ENCODE measurements around the gene MEOX1. TPM values are rescaled to one million over a fixed set of nuclear protein-coding genes. Genes with fewer than 3 reads are reported as not detected.

Gene MEOX1
- total RNA-seq, 1 experiment from 2014 or later: 0.21 TPM

- H3K36me3 ChIP-seq (ENCODE audit: control insufficient read depth, insufficient read depth, low read length): no peaks in the 10 kb centered on the region
- in situ Hi-C loops (cut with HindIII; ENCODE audit: low pct_unique_long_range_greater_than_20kb, low sequenced_read_pairs): no loop called here
- ATAC-seq (no peak), DNase-seq (ENCODE audit: low read depth, low spot score) (no peak)
- H3K27ac ChIP-seq (ENCODE audit: low read length): no peak overlapping the region
- H3K9me3 ChIP-seq (ENCODE audit: control insufficient read depth, insufficient read depth, low read depth, low read length): no peaks in the 10 kb centered on the region
- TF ChIP-seq CTCF (IDR thresholded peaks at IDR 0.05): no peak
- no peak for TF ChIP-seq TCF7L2 (IDR thresholded peaks at IDR 0.05; ENCODE audit: low read depth, low read length)
- no peak for TF ChIP-seq POLR2AphosphoS5 (IDR thresholded peaks at IDR 0.05; ENCODE audit: low read depth, low read length)
- TF ChIP-seq SIN3A (IDR thresholded peaks at IDR 0.05; ENCODE audit: borderline replicate concordance, insufficient read depth, low read depth, low read length): no peak
- no peak for TF ChIP-seq REST (IDR thresholded peaks at IDR 0.05; ENCODE audit: insufficient read depth in 1 of 2, low read depth in 2 of 2, low read length in 1 of 2)
- H3K4me1 ChIP-seq (ENCODE audit: control insufficient read depth, insufficient read depth, low read length): no peaks in the 10 kb centered on the region
- intact Hi-C loops (cut with micrococcal nuclease; ENCODE audit: unreplicated experiment): loop anchor here (5.0 kb wide), 1 partner anchor 41 kb away; no protein-coding TSS in a partner anchor
- no TSS peak for BruUV-seq (replicated peaks)
- ChIA-PET POLR2A (no interaction called here), CTCF (no interaction called here)
- no peak overlapping the region for H3K4me3 ChIP-seq (ENCODE audit: low read depth in 2 of 2, low read length in 2 of 2)
- no peaks in the 10 kb centered on the region for H3K27me3 ChIP-seq (ENCODE audit: control insufficient read depth, insufficient read depth, low read length)
Observed at GRCh38 chr17:43626023-43626422, 35.7 kb downstream of the MEOX1 start.

GRCh38 chr17:43625606-43626005, 36.1 kb downstream of the MEOX1 start:
- POLR2A ChIA-PET: no interaction called here
- CTCF ChIA-PET: no interaction called here
- ATAC-seq: no peak
- H3K4me3 ChIP-seq (ENCODE audit: low read depth in 2 of 2, low read length in 2 of 2): no peak overlapping the region
- H3K27ac ChIP-seq (ENCODE audit: low read length): no peak overlapping the region
- intact Hi-C loops (cut with micrococcal nuclease; ENCODE audit: unreplicated experiment): loop anchor here (5.0 kb wide), 1 partner anchor 42 kb away; no protein-coding TSS in a partner anchor
- H3K36me3 ChIP-seq (ENCODE audit: control insufficient read depth, insufficient read depth, low read length): no peaks in the 10 kb centered on the region
- H3K27me3 ChIP-seq (ENCODE audit: control insufficient read depth, insufficient read depth, low read length): no peaks in the 10 kb centered on the region
- in situ Hi-C loops (cut with HindIII; ENCODE audit: low pct_unique_long_range_greater_than_20kb, low sequenced_read_pairs): no loop called here
- no peaks in the 10 kb centered on the region for H3K4me1 ChIP-seq (ENCODE audit: control insufficient read depth, insufficient read depth, low read length)
- no peak for TF ChIP-seq POLR2AphosphoS5 (IDR thresholded peaks at IDR 0.05; ENCODE audit: low read depth, low read length)
- no peak for TF ChIP-seq TCF7L2 (IDR thresholded peaks at IDR 0.05; ENCODE audit: low read depth, low read length)
- TF ChIP-seq CTCF (IDR thresholded peaks at IDR 0.05): no peak
- no peak for TF ChIP-seq REST (IDR thresholded peaks at IDR 0.05; ENCODE audit: insufficient read depth in 1 of 2, low read depth in 2 of 2, low read length in 1 of 2)
- TF ChIP-seq SIN3A (IDR thresholded peaks at IDR 0.05; ENCODE audit: borderline replicate concordance, insufficient read depth, low read depth, low read length): no peak
- no peak for DNase-seq (ENCODE audit: low read depth, low spot score)
- no peaks in the 10 kb centered on the region for H3K9me3 ChIP-seq (ENCODE audit: control insufficient read depth, insufficient read depth, low read depth, low read length)
- BruUV-seq (replicated peaks): no TSS peak

Data from Panc1 (cell line).